PC-3 (cell line): ENCODE measurements around the gene APOBR.

ENCODE experiments used
- CTCF ChIP-seq: fragments of 300-600 bp; sonication (generic); conservative IDR thresholded peaks from 2 replicates; pipeline ENCODE4 v1.5.1; 2017; ENCODE audit warnings: antibody characterized with exemption, low read depth, mild to moderate bottlenecking, low read length
- EZH2 ChIP-seq: fragments of 300-600 bp; sonication (generic); IDR thresholded peaks from one replicate; pipeline ENCODE4 v1.6.1; 2017; ENCODE audit warnings: antibody characterized with exemption, mild to moderate bottlenecking, low read length; ENCODE audit not compliant: unreplicated experiment

GRCh38 chr16:28514246-28514645, 19.8 kb downstream of the APOBR start:
- TF ChIP-seq CTCF (no peak), EZH2 (no peak)
